Measurements from ENCODE around the gene ZNF488. TPM values are rescaled to one million over a fixed set of nuclear protein-coding genes. Genes with fewer than 3 reads are reported as not detected.

Gene ZNF488
- total and polyA plus RNA-seq, 2 donors (not counting 1 experiment from before 2014, with no cell fraction given) = 0.07 TPM; not detected in 1

- H3K36me3 ChIP-seq (ENCODE audit: control insufficient read depth, insufficient read depth, low read length) = no peaks in the 10 kb centered on the region
- H3K9me3 ChIP-seq (ENCODE audit: control insufficient read depth, insufficient read depth, low read depth, low read length) = no peaks in the 10 kb centered on the region
- TF ChIP-seq CTCF (conservative IDR thresholded peaks at IDR 0.05 in 1 of 2, IDR thresholded peaks at IDR 0.05 in 1 of 2; ENCODE audit: low read depth in 1 of 2, low read length in 2 of 2) = no peak
- no peak for TF ChIP-seq EZH2 (IDR thresholded peaks at IDR 0.05; ENCODE audit: low read length, missing control alignments)
- H4K20me1 ChIP-seq (ENCODE audit: control insufficient read depth, extremely low read depth, insufficient read depth, low read length) = no peaks in the 10 kb centered on the region
- H3K9ac ChIP-seq (ENCODE audit: insufficient read depth, low read length) = no peak overlapping the region
- DNase-seq (ENCODE audit: low read depth in 2 of 2) = no peak
- H3K4me1 ChIP-seq (ENCODE audit: control insufficient read depth, extremely low read depth, insufficient read depth, low read length) = no peaks in the 10 kb centered on the region
- no peaks in the 10 kb centered on the region for H3K79me2 ChIP-seq (ENCODE audit: control insufficient read depth, insufficient read depth, low read length)
- H3K27me3 ChIP-seq (ENCODE audit: control insufficient read depth, insufficient read depth, low read length) = peaks cover 12% of the 10 kb centered on the region
- no peak overlapping the region for H3K27ac ChIP-seq (ENCODE audit: insufficient read depth, low read length)
- H3K4me2 ChIP-seq (ENCODE audit: extremely low read depth, insufficient read depth, low read length) = no peak overlapping the region
- no peak overlapping the region for H2AFZ ChIP-seq (ENCODE audit: low read length)
- no peak overlapping the region for H3K4me3 ChIP-seq (replicated peaks in 1 of 4; ENCODE audit: control extremely low read depth in 1 of 4, insufficient read depth in 1 of 4, low read depth in 3 of 4, low read length in 4 of 4)
Measured at GRCh38 chr10:47370878-47371277, 13.2 kb downstream of the ZNF488 start.

GRCh38 chr10:47370015-47370767 is 13.9 kb downstream of the ZNF488 start:
- no peaks in the 10 kb centered on the region for H4K20me1 ChIP-seq (ENCODE audit: control insufficient read depth, extremely low read depth, insufficient read depth, low read length)
- H2AFZ ChIP-seq (ENCODE audit: low read length) = no peak overlapping the region
- no peaks in the 10 kb centered on the region for H3K4me1 ChIP-seq (ENCODE audit: control insufficient read depth, extremely low read depth, insufficient read depth, low read length)
- DNase-seq (ENCODE audit: low read depth in 2 of 2) = no peak
- H3K27me3 ChIP-seq (ENCODE audit: control insufficient read depth, insufficient read depth, low read length) = peaks cover 11% of the 10 kb centered on the region
- TF ChIP-seq EZH2 (IDR thresholded peaks at IDR 0.05; ENCODE audit: low read length, missing control alignments) = no peak
- no peak for TF ChIP-seq CTCF (conservative IDR thresholded peaks at IDR 0.05 in 1 of 2, IDR thresholded peaks at IDR 0.05 in 1 of 2; ENCODE audit: low read depth in 1 of 2, low read length in 2 of 2)
- no peaks in the 10 kb centered on the region for H3K79me2 ChIP-seq (ENCODE audit: control insufficient read depth, insufficient read depth, low read length)
- no peak overlapping the region for H3K4me3 ChIP-seq (replicated peaks in 1 of 4; ENCODE audit: control extremely low read depth in 1 of 4, insufficient read depth in 1 of 4, low read depth in 3 of 4, low read length in 4 of 4)
- H3K27ac ChIP-seq (ENCODE audit: insufficient read depth, low read length) = no peak overlapping the region
- H3K9ac ChIP-seq (ENCODE audit: insufficient read depth, low read length) = no peak overlapping the region
- no peaks in the 10 kb centered on the region for H3K36me3 ChIP-seq (ENCODE audit: control insufficient read depth, insufficient read depth, low read length)
- no peaks in the 10 kb centered on the region for H3K9me3 ChIP-seq (ENCODE audit: control insufficient read depth, insufficient read depth, low read depth, low read length)
- no peak overlapping the region for H3K4me2 ChIP-seq (ENCODE audit: extremely low read depth, insufficient read depth, low read length)

GRCh38 chr10:47369251-47369894 is 14.7 kb downstream of the ZNF488 start:
- no peak overlapping the region for H3K4me2 ChIP-seq (ENCODE audit: extremely low read depth, insufficient read depth, low read length)
- H3K4me1 ChIP-seq (ENCODE audit: control insufficient read depth, extremely low read depth, insufficient read depth, low read length) = no peaks in the 10 kb centered on the region
- no peak overlapping the region for H3K9ac ChIP-seq (ENCODE audit: insufficient read depth, low read length)
- no peaks in the 10 kb centered on the region for H3K79me2 ChIP-seq (ENCODE audit: control insufficient read depth, insufficient read depth, low read length)
- no peak for DNase-seq (ENCODE audit: low read depth in 2 of 2)
- TF ChIP-seq EZH2 (IDR thresholded peaks at IDR 0.05; ENCODE audit: low read length, missing control alignments) (no peak), CTCF (conservative IDR thresholded peaks at IDR 0.05 in 1 of 2, IDR thresholded peaks at IDR 0.05 in 1 of 2; ENCODE audit: low read depth in 1 of 2, low read length in 2 of 2) (no peak)
- no peak overlapping the region for H3K27ac ChIP-seq (ENCODE audit: insufficient read depth, low read length)
- H3K27me3 ChIP-seq (ENCODE audit: control insufficient read depth, insufficient read depth, low read length) = peaks cover 13% of the 10 kb centered on the region
- H3K4me3 ChIP-seq (replicated peaks in 1 of 4; ENCODE audit: control extremely low read depth in 1 of 4, insufficient read depth in 1 of 4, low read depth in 3 of 4, low read length in 4 of 4) = no peak overlapping the region
- H2AFZ ChIP-seq (ENCODE audit: low read length) = no peak overlapping the region
- H4K20me1 ChIP-seq (ENCODE audit: control insufficient read depth, extremely low read depth, insufficient read depth, low read length) = no peaks in the 10 kb centered on the region
- H3K9me3 ChIP-seq (ENCODE audit: control insufficient read depth, insufficient read depth, low read depth, low read length) = no peaks in the 10 kb centered on the region
- H3K36me3 ChIP-seq (ENCODE audit: control insufficient read depth, insufficient read depth, low read length) = no peaks in the 10 kb centered on the region
